HCT116 (cell line): ENCODE data around the gene CELF4. TPM values are rescaled to one million over a fixed set of nuclear protein-coding genes. Genes with fewer than 3 reads are reported as not detected.

Experiments used
- ATAC-seq: fragments of 200-7000 bp; cut with Tn5 transposase; 2 replicates; pipeline ENCODE4 v1.9.1; 2020; ENCODE audit warnings: mild to moderate bottlenecking, moderate library complexity
- BruUV-seq: library from RNA; stranded (reverse); fragments of 400-500 nt; replicated peaks from 2 replicates; lab custom pipeline; 2021; lab: Mats Ljungman, UMichigan
- CTCF ChIA-PET: fragments of 300-600 bp; sonication (Branson Sonifier 250); formaldehyde crosslinking; loops from one replicate; lab custom pipeline; 2021; ENCODE audit warnings: antibody characterized with exemption; lab: Charles Lee
- POLR2A ChIA-PET: fragments of 300-600, 350-600 bp; sonication (Branson Sonifier 250); formaldehyde crosslinking; loops from one replicate; lab custom pipeline; 2021; ENCODE audit warnings: antibody characterized with exemption; lab: Charles Lee
- RAD21 ChIA-PET, 2 experiments: fragments of 300-600 bp; sonication (Branson Sonifier 250); formaldehyde crosslinking; loops; one replicate each; lab custom pipeline; 2023; ENCODE audit warnings: low total read pairs in 2 of 2; ENCODE audit not compliant: uncharacterized antibody in 2 of 2, unreplicated experiment in 2 of 2, low non-redundant PET in 1 of 2; lab: Charles Lee
- DNase-seq: peaks from one replicate; pipeline ENCODE4 v3.0.0-alpha.2; 2010; ENCODE audit warnings: low read depth, low spot score
- H2AFZ ChIP-seq: fragments of 200-600 bp; shearing (Covaris generic), sonication (generic); 2 replicates; pipeline ENCODE4 v1.6.1; 2017; ENCODE audit warnings: low read depth, mixed run types, mixed read lengths, antibody characterized with exemption, low read length; ENCODE audit not compliant: poor library complexity, severe bottlenecking
- H3K27ac ChIP-seq: 2 replicates; pipeline ENCODE4 v1.5.1; 2012; ENCODE audit warnings: low read depth, low read length
- H3K27me3 ChIP-seq: fragments of 200-600 bp; sonication (generic); 2 replicates; pipeline ENCODE4 v1.6.1; 2016; ENCODE audit warnings: mixed run types, low read length, mixed read lengths; ENCODE audit not compliant: insufficient read depth
- H3K36me3 ChIP-seq, 2 experiments: fragments of 200-500 bp in 1 of 2; fragments of 200-600 bp in 1 of 2; sonication (Bioruptor generic) in 1 of 2; sonication (generic) in 1 of 2; 2 replicates each; pipeline versions ENCODE4 v1.5.1 to v1.6.1; 2014 to 2016; ENCODE audit warnings: low read length in 2 of 2, inconsistent platforms in 1 of 2, mixed read lengths in 1 of 2, mixed run types in 1 of 2; ENCODE audit not compliant: insufficient read depth in 2 of 2, control insufficient read depth in 1 of 2
- H3K4me1 ChIP-seq, 2 experiments: fragments of 200-600 bp in 1 of 2; sonication (generic) in 1 of 2; 2 replicates each; pipeline versions ENCODE4 v1.5.1 to v1.6.1; 2012 to 2017; ENCODE audit warnings: low read length in 2 of 2, inconsistent platforms in 1 of 2, mild to moderate bottlenecking in 1 of 2, mixed read lengths in 1 of 2, mixed run types in 1 of 2, moderate library complexity in 1 of 2; ENCODE audit not compliant: insufficient read depth in 2 of 2, control insufficient read depth in 1 of 2
- H3K4me2 ChIP-seq: fragments of 200-600 bp; sonication (generic); 2 replicates; pipeline ENCODE4 v1.6.1; 2017; ENCODE audit warnings: mixed run types, low read length, mixed read lengths
- H3K4me3 ChIP-seq, 2 experiments: fragments of 200-600 bp in 1 of 2; sonication (generic) in 1 of 2; replicated peaks in 1 of 2; 2 replicates each; pipeline ENCODE4 v1.5.1; 2011 to 2016; ENCODE audit warnings: low read length in 2 of 2, control low read depth in 1 of 2, low read depth in 1 of 2, mild to moderate bottlenecking in 1 of 2, mixed read lengths in 1 of 2, mixed run types in 1 of 2
- H3K79me2 ChIP-seq: fragments of 200-600 bp; sonication (generic); 2 replicates; pipeline ENCODE4 v1.6.1; 2017; ENCODE audit warnings: mild to moderate bottlenecking, mixed run types, low read length, moderate library complexity, mixed read lengths; ENCODE audit not compliant: insufficient read depth
- H3K9ac ChIP-seq: fragments of 200-600 bp; sonication (generic); 2 replicates; pipeline ENCODE4 v1.6.1; 2016; ENCODE audit warnings: low read length, mixed read lengths
- H3K9me2 ChIP-seq: fragments of 200-600 bp; sonication (generic), shearing (Covaris generic); 2 replicates; pipeline ENCODE4 v1.6.1; 2017; ENCODE audit warnings: mixed run types, mild to moderate bottlenecking, moderate library complexity; ENCODE audit not compliant: insufficient read depth
- H3K9me3 ChIP-seq, 2 experiments: fragments of 200-500 bp in 1 of 2; fragments of 200-600 bp in 1 of 2; sonication (Bioruptor generic) in 1 of 2; sonication (generic) in 1 of 2; 2 replicates each; pipeline ENCODE4 v1.6.1; 2014 to 2017; ENCODE audit warnings: low read length in 2 of 2, mixed read lengths in 2 of 2, inconsistent platforms in 1 of 2, low read depth in 1 of 2, mild to moderate bottlenecking in 1 of 2, mixed run types in 1 of 2, moderate library complexity in 1 of 2; ENCODE audit not compliant: control insufficient read depth in 1 of 2, insufficient read depth in 1 of 2
- H4K20me1 ChIP-seq: fragments of 200-600 bp; sonication (generic), shearing (Covaris generic); 2 replicates; pipeline ENCODE4 v1.6.1; 2017; ENCODE audit warnings: mixed run types, mild to moderate bottlenecking, moderate library complexity; ENCODE audit not compliant: insufficient read depth
- ATF3 ChIP-seq: IDR thresholded peaks from 2 replicates; pipeline ENCODE4 v1.6.1; 2012
- CBX3 ChIP-seq: IDR thresholded peaks from 2 replicates; pipeline ENCODE4 v1.6.1; 2012; ENCODE audit warnings: low read depth
- CEBPB ChIP-seq: IDR thresholded peaks from 2 replicates; pipeline ENCODE4 v1.6.1; 2012; ENCODE audit warnings: low read depth
- EGR1 ChIP-seq: IDR thresholded peaks from 2 replicates; pipeline ENCODE4 v1.6.1; 2012; ENCODE audit warnings: low read depth
- ELF1 ChIP-seq: IDR thresholded peaks from 2 replicates; pipeline ENCODE4 v1.6.1; 2012; ENCODE audit warnings: low read depth, borderline replicate concordance
- EZH2 ChIP-seq: fragments of 200-600 bp; sonication (generic); IDR thresholded peaks from 2 replicates; pipeline ENCODE4 v1.6.1; 2017; ENCODE audit warnings: antibody characterized with exemption, mixed run types
- EZH2phosphoT487 ChIP-seq: fragments of 200-600 bp; IDR thresholded peaks from 2 replicates; pipeline ENCODE4 v1.6.1; 2018; ENCODE audit warnings: antibody characterized with exemption, borderline replicate concordance
- FOSL1 ChIP-seq: IDR thresholded peaks from 2 replicates; pipeline ENCODE4 v1.6.1; 2012; ENCODE audit warnings: low read depth
- JUND ChIP-seq: IDR thresholded peaks from 2 replicates; pipeline ENCODE4 v1.6.1; 2012
- POLR2A ChIP-seq: IDR thresholded peaks from 2 replicates; pipeline ENCODE4 v1.7.0; 2011; ENCODE audit warnings: borderline replicate concordance; ENCODE audit not compliant: insufficient read depth, insufficient read length; ENCODE audit errors: extremely low read depth
- POLR2AphosphoS5 ChIP-seq: IDR thresholded peaks from 2 replicates; pipeline ENCODE4 v1.6.1; 2011; ENCODE audit warnings: mild to moderate bottlenecking, low read depth, low read length, moderate library complexity
- RAD21 ChIP-seq: IDR thresholded peaks from 2 replicates; pipeline ENCODE4 v1.6.1; 2012; ENCODE audit warnings: low read depth, mild to moderate bottlenecking
- REST ChIP-seq: IDR thresholded peaks from 2 replicates; pipeline ENCODE4 v1.6.1; 2012; ENCODE audit warnings: low read depth
- SIN3A ChIP-seq: IDR thresholded peaks from 2 replicates; pipeline ENCODE4 v1.6.1; 2012; ENCODE audit warnings: low read depth
- SP1 ChIP-seq: IDR thresholded peaks from 2 replicates; pipeline ENCODE4 v1.6.1; 2012; ENCODE audit warnings: low read depth
- SRF ChIP-seq: IDR thresholded peaks from 2 replicates; pipeline ENCODE4 v1.6.1; 2012; ENCODE audit warnings: low read depth
- TCF7L2 ChIP-seq: IDR thresholded peaks from 2 replicates; pipeline ENCODE4 v1.7.0; 2011; ENCODE audit warnings: borderline replicate concordance, inconsistent platforms; ENCODE audit not compliant: insufficient read depth, insufficient read length; ENCODE audit errors: extremely low read depth
- YY1 ChIP-seq: IDR thresholded peaks from 2 replicates; pipeline ENCODE4 v1.6.1; 2011; ENCODE audit warnings: low read length, low read depth, moderate library complexity, mild to moderate bottlenecking; ENCODE audit not compliant: insufficient replicate concordance; ENCODE audit errors: extremely low read depth
- ZFX ChIP-seq: fragments of 450-650 bp; IDR thresholded peaks from 2 replicates; pipeline ENCODE4 v1.6.1; 2017
- ZNF274 ChIP-seq: fragments of 200-500 bp; sonication (Bioruptor generic); IDR thresholded peaks from 2 replicates; pipeline ENCODE4 v1.6.1; 2014; ENCODE audit warnings: mild to moderate bottlenecking, low read depth, low read length, inconsistent platforms
- intact Hi-C: fragments of 100-400 bp; cut with micrococcal nuclease; formaldehyde crosslinking; loops from 2 replicates; pipeline ENCODE4 v1.10.0; 2022
- total RNA-seq: library from RNA; stranded (reverse); gene quantifications from one replicate; pipeline ENCODE4 v1.2.1, GENCODE V29; 2021; ENCODE audit not compliant: unreplicated experiment
- TF ChIP-seq, protein P1 (sequence below): IDR thresholded peaks from 2 replicates; pipeline ENCODE4 v1.6.1; 2012

The CELF4 gene
- total RNA-seq, 1 experiment from 2014 or later = not detected

DNA sequence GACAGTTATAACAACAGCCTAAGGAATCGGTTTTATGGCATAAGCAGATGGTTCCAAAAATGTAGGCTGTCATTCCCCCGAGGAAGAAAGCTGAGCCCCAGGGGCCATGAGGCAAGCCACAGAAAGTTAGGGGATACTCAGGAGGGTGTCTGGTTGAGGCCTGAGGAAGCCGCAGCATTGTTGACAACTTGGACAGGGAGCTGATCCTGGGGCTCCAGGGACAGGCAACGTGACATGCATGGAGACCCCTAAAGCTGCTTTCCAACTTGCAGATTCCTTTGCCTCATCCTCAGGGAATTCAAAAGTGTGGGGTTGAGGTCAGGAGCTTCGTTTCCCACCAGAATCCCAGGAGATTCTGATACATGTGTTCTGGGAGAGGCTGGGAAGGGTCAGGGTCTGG, 20.9 kb downstream of the CELF4 start (continued):
- no peak for TF ChIP-seq ATF3
- no peak for TF ChIP-seq SP1
- TF ChIP-seq POLR2AphosphoS5 = no peak
- no peak for TF ChIP-seq ZFX
- TF ChIP-seq ELF1 = no peak
- TF ChIP-seq FOSL1 = no peak
- no peak for TF ChIP-seq CEBPB

GRCh38 chr18:37544217-37544616, 21.4 kb downstream of the CELF4 start:
- no TSS peak for BruUV-seq
- POLR2A ChIA-PET = no interaction called here

More at GRCh38 chr18:37544217-37544616, 21.4 kb downstream of the CELF4 start:
- Histone ChIP-seq H3K27ac (no peak overlapping the region), H3K9me2 (no peaks in the 10 kb centered on the region), H4K20me1 (no peaks in the 10 kb centered on the region), H3K4me1 (no peaks in the 10 kb centered on the region), H3K79me2 (no peaks in the 10 kb centered on the region), H2AFZ (no peak overlapping the region), H3K4me2 (no peak overlapping the region), H3K9me3 (no peaks in the 10 kb centered on the region), H3K27me3 (peaks cover 35% of the 10 kb centered on the region), H3K4me3 (no peak overlapping the region), H3K36me3 (no peaks in the 10 kb centered on the region), H3K9ac (no peak overlapping the region)
- ChIA-PET CTCF (no interaction called here), RAD21 (no interaction called here)
- DNase-seq = no peak
- intact Hi-C loops = no loop called here
- ATAC-seq = no peak
- no peak for TF ChIP-seq EGR1
- TF ChIP-seq EZH2phosphoT487 = no peak
- no peak for TF ChIP-seq SIN3A
- no peak for TF ChIP-seq ZNF274
- no peak for TF ChIP-seq ELF1
- no peak for TF ChIP-seq FOSL1
- TF ChIP-seq ZFX = no peak
- no peak for TF ChIP-seq REST
- no peak for TF ChIP-seq EZH2
- TF ChIP-seq POLR2A = no peak
- no peak for TF ChIP-seq RAD21
- TF ChIP-seq JUND = no peak
- TF ChIP-seq SRF = no peak
- TF ChIP-seq CEBPB = no peak
- no peak for TF ChIP-seq CBX3
- no peak for TF ChIP-seq YY1
- TF ChIP-seq TCF7L2 = no peak
- TF ChIP-seq, protein P1, sequence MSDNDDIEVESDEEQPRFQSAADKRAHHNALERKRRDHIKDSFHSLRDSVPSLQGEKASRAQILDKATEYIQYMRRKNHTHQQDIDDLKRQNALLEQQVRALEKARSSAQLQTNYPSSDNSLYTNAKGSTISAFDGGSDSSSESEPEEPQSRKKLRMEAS = no peak
